Neural cell (in vitro differentiated cells): Measurements from ENCODE around the gene COL4A5. TPM values are rescaled to one million over a fixed set of nuclear protein-coding genes. Genes with fewer than 3 reads are reported as not detected.

Source experiments
- H2AFZ ChIP-seq: fragments of 200-600, 300-800 bp; sonication (generic), shearing (Covaris generic); 2 replicates; pipeline ENCODE4 v1.6.0; 2014; ENCODE audit warnings: low read depth, mild to moderate bottlenecking, antibody characterized with exemption, low read length, moderate library complexity
- H3F3A ChIP-seq: fragments of 200-600 bp; shearing (Covaris generic); 2 replicates; pipeline ENCODE4 v1.6.1; 2016; ENCODE audit warnings: mild to moderate bottlenecking, moderate library complexity, mixed read lengths, antibody characterized with exemption, low read length; ENCODE audit not compliant: insufficient read depth, poor library complexity, severe bottlenecking
- H3K27ac ChIP-seq: fragments of 200-600, 300-800 bp; sonication (generic), shearing (Covaris generic); 2 replicates; pipeline ENCODE4 v1.5.1; 2014; ENCODE audit warnings: mild to moderate bottlenecking, low read length, moderate library complexity
- H3K27me3 ChIP-seq: fragments of 300-800, 200-600 bp; sonication (generic), shearing (Covaris generic); 2 replicates; pipeline ENCODE4 v1.6.0; 2014; ENCODE audit warnings: mild to moderate bottlenecking, low read depth, low read length, moderate library complexity; ENCODE audit not compliant: insufficient read depth
- H3K36me3 ChIP-seq: fragments of 300-800, 200-600 bp; sonication (generic), shearing (Covaris generic); 2 replicates; pipeline ENCODE4 v1.5.1; 2014; ENCODE audit warnings: mild to moderate bottlenecking, antibody characterized with exemption, low read length, moderate library complexity; ENCODE audit not compliant: insufficient read depth
- H3K4me2 ChIP-seq: fragments of 300-800, 200-600 bp; sonication (generic), shearing (Covaris generic); 2 replicates; pipeline ENCODE4 v1.6.0; 2014; ENCODE audit warnings: mild to moderate bottlenecking, low read length
- H3K4me3 ChIP-seq: fragments of 300-800, 200-600 bp; sonication (generic), shearing (Covaris generic); 2 replicates; pipeline ENCODE4 v1.5.1; 2014; ENCODE audit warnings: mild to moderate bottlenecking, low read length, moderate library complexity
- H3K79me2 ChIP-seq: fragments of 200-600 bp; shearing (Covaris generic); replicated peaks from 2 replicates; pipeline ENCODE4 v1.6.0; 2014; ENCODE audit warnings: mild to moderate bottlenecking, low read length, moderate library complexity; ENCODE audit not compliant: insufficient read depth
- H3K9ac ChIP-seq: fragments of 300-800, 200-600 bp; sonication (generic), shearing (Covaris generic); 2 replicates; pipeline ENCODE4 v1.6.1; 2016; ENCODE audit warnings: mild to moderate bottlenecking, low read length, mixed read lengths
- H3K9me2 ChIP-seq: fragments of 200-600 bp; shearing (Covaris generic); 2 replicates; pipeline ENCODE4 v1.6.1; 2016; ENCODE audit warnings: mild to moderate bottlenecking, low read length, mixed read lengths; ENCODE audit not compliant: insufficient read depth
- H3K9me3 ChIP-seq: fragments of 200-600, 300-800 bp; sonication (generic), shearing (Covaris generic); 2 replicates; pipeline ENCODE4 v1.6.1; 2016; ENCODE audit warnings: mild to moderate bottlenecking, mixed run types, low read length, moderate library complexity, mixed read lengths
- H4K20me1 ChIP-seq: fragments of 200-600 bp; shearing (Covaris generic); 2 replicates; pipeline ENCODE4 v1.6.1; 2016; ENCODE audit warnings: mild to moderate bottlenecking, mixed run types; ENCODE audit not compliant: insufficient read depth
- CTCF ChIP-seq: fragments of 450-650 bp; IDR thresholded peaks from 2 replicates; pipeline ENCODE4 v1.5.1; 2014; ENCODE audit warnings: antibody characterized with exemption, mild to moderate bottlenecking, moderate library complexity; ENCODE audit not compliant: poor library complexity, severe bottlenecking
- EP300 ChIP-seq: fragments of 450-650 bp; conservative IDR thresholded peaks from 2 replicates; pipeline ENCODE4 v1.6.1; 2014; ENCODE audit warnings: antibody characterized with exemption, mild to moderate bottlenecking, moderate library complexity; ENCODE audit not compliant: poor library complexity, severe bottlenecking
- EZH2 ChIP-seq: fragments of 200-600, 300-800 bp; shearing (Covaris generic), sonication (generic); IDR thresholded peaks from 2 replicates; pipeline ENCODE4 v1.6.1; 2014; ENCODE audit warnings: antibody characterized with exemption, low read length, borderline replicate concordance, mild to moderate bottlenecking; ENCODE audit not compliant: insufficient read depth, poor library complexity, severe bottlenecking
- MXI1 ChIP-seq: fragments of 450-650 bp; conservative IDR thresholded peaks from 2 replicates; pipeline ENCODE4 v1.6.1; 2014; ENCODE audit warnings: antibody characterized with exemption, mild to moderate bottlenecking; ENCODE audit not compliant: poor library complexity, severe bottlenecking
- POLR2AphosphoS5 ChIP-seq: IDR thresholded peaks from 2 replicates; pipeline ENCODE4 v1.6.1; 2012
- RAD21 ChIP-seq: fragments of 450-650 bp; conservative IDR thresholded peaks from 2 replicates; pipeline ENCODE4 v1.6.1; 2014; ENCODE audit warnings: antibody characterized with exemption, mild to moderate bottlenecking, moderate library complexity
- REST ChIP-seq: IDR thresholded peaks from 2 replicates; pipeline ENCODE4 v1.6.1; 2012; ENCODE audit warnings: borderline replicate concordance
- SMC3 ChIP-seq: fragments of 450-650 bp; conservative IDR thresholded peaks from 2 replicates; pipeline ENCODE4 v1.6.1; 2014; ENCODE audit warnings: antibody characterized with exemption, mild to moderate bottlenecking, moderate library complexity; ENCODE audit not compliant: poor library complexity
- TAF1 ChIP-seq: IDR thresholded peaks from 2 replicates; pipeline ENCODE4 v1.6.1; 2012; ENCODE audit warnings: low read depth
- polyA plus RNA-seq: library from polyadenylated mRNA; depleted of rRNA; stranded (reverse); fragments of >200 nt; gene quantifications from 2 replicates; pipeline ENCODE4 v1.2.3, GENCODE V29; 2014

COL4A5 gene
- polyA plus RNA-seq, 1 donor from 2014 or later, result 3.9 TPM

- Histone ChIP-seq H3K27me3 (no peaks in the 10 kb centered on the region), H2AFZ (no peak overlapping the region), H3K79me2 (no peaks in the 10 kb centered on the region), H3F3A (no peaks in the 10 kb centered on the region), H3K36me3 (no peaks in the 10 kb centered on the region), H3K9me2 (no peaks in the 10 kb centered on the region), H3K9me3 (no peaks in the 10 kb centered on the region), H3K27ac (no peak overlapping the region), H3K4me3 (no peak overlapping the region), H4K20me1 (no peaks in the 10 kb centered on the region), H3K4me2 (no peak overlapping the region), H3K9ac (no peak overlapping the region)
- TF ChIP-seq RAD21, result no peak
- no peak for TF ChIP-seq MXI1
- no peak for TF ChIP-seq EP300
- no peak for TF ChIP-seq POLR2AphosphoS5
- TF ChIP-seq REST, result no peak
- TF ChIP-seq EZH2, result no peak
- no peak for TF ChIP-seq TAF1
- TF ChIP-seq SMC3, result no peak
- TF ChIP-seq CTCF, result no peak
These were observed 265.2 kb downstream of the COL4A5 start for GRCh38 chrX:108704839-108705238.

- TF ChIP-seq SMC3 (no peak), CTCF (no peak), MXI1 (no peak), RAD21 (no peak), POLR2AphosphoS5 (no peak), EP300 (no peak), TAF1 (no peak), EZH2 (no peak), REST (no peak)
- H4K20me1 ChIP-seq, result no peaks in the 10 kb centered on the region
These were observed 273.2 kb downstream of the COL4A5 start for GRCh38 chrX:108712886-108713285.

More at GRCh38 chrX:108712886-108713285, 273.2 kb downstream of the COL4A5 start:
- Histone ChIP-seq H3K27ac (no peak overlapping the region), H3F3A (no peaks in the 10 kb centered on the region), H3K9me2 (no peaks in the 10 kb centered on the region), H3K9ac (no peak overlapping the region), H3K27me3 (no peaks in the 10 kb centered on the region), H2AFZ (no peak overlapping the region), H3K36me3 (no peaks in the 10 kb centered on the region), H3K4me2 (no peak overlapping the region), H3K79me2 (no peaks in the 10 kb centered on the region), H3K4me3 (no peak overlapping the region), H3K9me3 (no peaks in the 10 kb centered on the region)
